Fibroblast of mammary gland (primary cell): Measurements from ENCODE around the gene ANGEL2.
A peak's percentile ranks its signal among the peaks of the same experiment; 100 is the strongest.
"Not testable (repeated sequence)": the region's sequence is repeated elsewhere in the genome, so short reads cannot be mapped to it uniquely, and the experiment has no call there.

Source experiments
- DNase-seq: peaks from one replicate; pipeline ENCODE4 v3.0.0-alpha.2; 2010; ENCODE audit warnings: low read depth
- H3K4me3 ChIP-seq: 2 replicates; pipeline ENCODE4 v1.5.1; 2011; ENCODE audit warnings: low read depth, mild to moderate bottlenecking, low read length, moderate library complexity; ENCODE audit not compliant: control insufficient read depth
- TF ChIP-seq, protein P1 (sequence below): conservative IDR thresholded peaks from 2 replicates; pipeline ENCODE4 v1.5.1; 2011; ENCODE audit warnings: low read depth, low read length, inconsistent platforms; ENCODE audit not compliant: control insufficient read depth, insufficient read depth

Gene ANGEL2

DNA sequence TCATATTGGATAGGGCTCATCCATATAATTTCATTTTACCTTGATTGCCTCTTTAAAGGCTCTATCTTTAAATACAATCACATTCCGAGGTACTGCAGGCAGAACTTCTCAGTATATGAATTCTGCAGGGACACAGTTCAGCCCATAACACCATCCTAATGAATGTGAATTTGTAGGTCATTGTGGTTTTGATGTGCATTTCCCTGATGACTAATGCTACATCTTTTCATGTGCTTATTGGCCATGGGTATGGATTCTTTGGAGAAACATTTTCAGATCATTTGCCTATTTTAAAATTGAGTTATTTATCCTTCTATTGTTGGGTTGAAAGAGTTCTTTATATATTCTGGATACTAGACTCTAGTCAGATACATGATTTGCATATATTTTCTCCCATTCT is 25.8 kb upstream of the ANGEL2 start:
- H3K4me3 ChIP-seq = no peak overlapping the region
- DNase-seq = peak; percentile 74
- TF ChIP-seq, protein P1, sequence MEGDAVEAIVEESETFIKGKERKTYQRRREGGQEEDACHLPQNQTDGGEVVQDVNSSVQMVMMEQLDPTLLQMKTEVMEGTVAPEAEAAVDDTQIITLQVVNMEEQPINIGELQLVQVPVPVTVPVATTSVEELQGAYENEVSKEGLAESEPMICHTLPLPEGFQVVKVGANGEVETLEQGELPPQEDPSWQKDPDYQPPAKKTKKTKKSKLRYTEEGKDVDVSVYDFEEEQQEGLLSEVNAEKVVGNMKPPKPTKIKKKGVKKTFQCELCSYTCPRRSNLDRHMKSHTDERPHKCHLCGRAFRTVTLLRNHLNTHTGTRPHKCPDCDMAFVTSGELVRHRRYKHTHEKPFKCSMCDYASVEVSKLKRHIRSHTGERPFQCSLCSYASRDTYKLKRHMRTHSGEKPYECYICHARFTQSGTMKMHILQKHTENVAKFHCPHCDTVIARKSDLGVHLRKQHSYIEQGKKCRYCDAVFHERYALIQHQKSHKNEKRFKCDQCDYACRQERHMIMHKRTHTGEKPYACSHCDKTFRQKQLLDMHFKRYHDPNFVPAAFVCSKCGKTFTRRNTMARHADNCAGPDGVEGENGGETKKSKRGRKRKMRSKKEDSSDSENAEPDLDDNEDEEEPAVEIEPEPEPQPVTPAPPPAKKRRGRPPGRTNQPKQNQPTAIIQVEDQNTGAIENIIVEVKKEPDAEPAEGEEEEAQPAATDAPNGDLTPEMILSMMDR = no peak

DNA sequence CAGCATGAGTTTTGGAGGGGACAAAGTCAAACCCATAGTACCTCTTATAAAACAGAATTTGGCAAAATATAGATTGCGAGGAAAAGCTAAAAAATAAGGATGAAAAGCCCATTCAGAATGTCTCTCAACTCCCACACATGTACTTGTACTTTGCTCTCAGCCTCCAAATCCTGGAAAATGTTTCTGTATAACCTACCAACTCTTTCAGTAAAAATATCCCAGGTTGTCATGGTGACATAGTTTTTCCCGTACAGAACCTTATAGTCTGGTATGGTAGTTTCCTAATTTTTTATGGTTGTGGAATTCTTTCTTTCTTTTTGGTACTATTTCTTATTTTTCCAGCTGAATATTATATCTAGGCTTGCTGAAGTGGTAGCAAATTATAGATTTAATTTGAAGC is 19.9 kb upstream of the ANGEL2 start:
- TF ChIP-seq, protein P1 = no peak
- no peak overlapping the region for H3K4me3 ChIP-seq
- no peak for DNase-seq

DNA sequence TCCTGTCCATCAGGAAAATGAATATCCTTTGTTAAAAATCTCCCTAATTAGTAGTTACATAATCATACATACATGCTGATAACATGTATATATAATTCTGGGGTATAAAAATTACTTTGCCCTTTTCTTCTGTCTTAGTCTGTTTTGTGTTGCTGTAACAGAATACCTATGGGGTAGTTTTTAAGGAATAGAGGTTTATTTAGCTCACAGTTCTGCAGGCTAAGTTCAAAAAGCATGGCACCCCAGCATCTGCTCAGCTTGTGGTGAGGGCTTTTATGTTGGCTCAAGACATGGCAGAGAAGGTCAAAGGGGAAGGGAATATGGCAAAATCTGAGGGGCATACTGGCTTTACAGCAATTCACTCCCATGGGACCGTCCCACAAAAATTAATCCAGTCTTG is 19.0 kb upstream of the ANGEL2 start:
- DNase-seq = no peak
- TF ChIP-seq, protein P1 = no peak
- H3K4me3 ChIP-seq = no peak overlapping the region

DNA sequence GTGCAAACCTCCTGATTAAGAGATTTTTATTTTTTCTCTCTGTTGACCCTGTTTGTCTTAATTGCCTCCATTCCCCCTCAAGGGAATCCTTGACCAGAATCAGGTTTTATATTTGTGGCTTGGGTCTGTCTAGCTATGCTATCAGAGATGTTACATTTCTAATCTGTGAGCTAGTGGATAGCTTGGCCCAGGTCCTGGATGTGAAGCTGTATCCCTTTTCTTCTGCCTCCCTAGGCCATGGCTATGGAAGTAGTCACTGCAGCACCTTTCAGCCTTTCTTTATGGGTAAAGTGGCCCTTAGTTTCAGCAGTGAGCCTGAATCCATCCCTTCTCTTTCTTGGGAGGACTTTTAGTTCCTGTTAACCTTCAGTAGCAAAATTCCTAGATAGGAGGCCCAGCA is 17.0 kb upstream of the ANGEL2 start:
- no peak for DNase-seq
- TF ChIP-seq, protein P1 = no peak
- no peak overlapping the region for H3K4me3 ChIP-seq

DNA sequence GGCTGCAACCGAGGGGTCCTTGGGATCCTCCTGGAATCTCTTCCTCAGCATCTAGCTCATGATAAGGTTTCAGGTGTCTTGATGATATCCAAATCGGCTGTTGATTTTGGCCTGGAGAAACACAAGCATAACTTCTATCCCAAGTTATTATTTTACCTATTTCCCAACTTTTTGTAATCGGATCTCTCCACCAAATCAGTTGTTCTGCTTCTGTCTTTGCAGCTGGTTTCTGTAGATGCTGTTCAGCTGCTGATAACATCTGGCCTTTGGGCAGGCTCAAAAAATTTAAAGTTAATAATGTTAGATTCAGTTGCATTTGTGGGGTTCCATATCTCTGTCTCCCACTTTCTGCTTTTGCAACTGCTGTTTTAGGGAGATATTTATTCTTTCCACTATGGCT is 11.4 kb upstream of the ANGEL2 start:
- DNase-seq = not testable (repeated sequence)

DNA sequence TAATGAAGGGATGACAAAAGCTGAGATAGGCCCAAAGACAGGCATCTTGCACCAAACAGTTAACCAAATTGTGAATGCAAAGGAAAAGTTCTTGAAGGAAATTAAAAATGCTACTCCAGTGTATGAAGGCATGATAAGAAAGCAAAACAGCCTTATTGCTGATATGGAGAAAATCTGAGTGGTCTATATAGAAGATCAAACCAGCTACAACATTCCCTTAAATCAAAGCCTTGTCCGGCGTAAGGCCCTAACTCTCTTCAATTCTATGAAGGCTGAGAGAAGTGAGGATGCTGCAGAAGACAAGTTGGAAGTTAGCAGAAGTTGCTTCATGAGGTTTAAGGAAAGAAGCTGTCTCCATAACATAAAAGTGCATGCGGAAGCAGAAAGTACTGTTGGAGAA is 4.3 kb upstream of the ANGEL2 start:
- TF ChIP-seq, protein P1 = no peak
- no peak overlapping the region for H3K4me3 ChIP-seq
- DNase-seq = no peak

More for the DNA sequence above, 11.4 kb upstream of the ANGEL2 start:
- not testable (repeated sequence) for H3K4me3 ChIP-seq

DNA sequence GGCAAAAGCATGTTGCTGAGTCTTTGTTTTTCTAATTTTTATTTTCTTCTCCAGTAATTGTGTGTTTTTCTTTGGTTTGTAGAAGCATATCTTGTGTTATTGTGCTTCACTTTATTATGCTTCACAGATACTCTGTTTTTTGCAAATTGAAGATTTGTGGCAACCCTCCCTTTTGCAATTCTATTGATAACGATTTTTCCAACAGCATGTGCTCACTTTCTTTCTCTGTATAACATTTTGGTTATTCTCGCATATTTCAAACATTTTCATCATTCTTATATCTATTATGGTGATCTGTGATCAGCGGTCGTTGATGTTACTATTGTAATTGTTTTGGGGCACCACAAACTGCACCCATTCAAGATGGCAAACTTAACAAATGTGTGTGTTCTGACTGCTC is 3.8 kb upstream of the ANGEL2 start:
- no peak overlapping the region for H3K4me3 ChIP-seq
- TF ChIP-seq, protein P1 = no peak
- DNase-seq = no peak
